Panc1 (cell line): Measurements from ENCODE around the gene MICA. TPM values are rescaled to one million over a fixed set of nuclear protein-coding genes. Genes with fewer than 3 reads are reported as not detected.

Experiments
- ATAC-seq: fragments of 200-7000 bp; cut with Tn5 transposase; 2 replicates; pipeline ENCODE4 v1.9.1; 2020; ENCODE audit warnings: mild to moderate bottlenecking, moderate library complexity
- BruUV-seq: library from RNA; stranded (reverse); fragments of 400-500 nt; replicated peaks from 2 replicates; lab custom pipeline; 2021; lab: Mats Ljungman, UMichigan
- CTCF ChIA-PET: fragments of 300-600 bp; sonication (Branson Sonifier 250); formaldehyde crosslinking; loops from one replicate; lab custom pipeline; 2022; ENCODE audit warnings: antibody characterized with exemption; lab: Charles Lee
- POLR2A ChIA-PET: fragments of 300-600 bp; sonication (Branson Sonifier 250); formaldehyde crosslinking; loops from one replicate; lab custom pipeline; 2022; ENCODE audit warnings: antibody characterized with exemption; lab: Charles Lee
- DNase-seq: peaks from one replicate; pipeline ENCODE4 v3.0.0-alpha.2; 2010; ENCODE audit warnings: low read depth, low spot score
- H3K27ac ChIP-seq: 2 replicates; pipeline ENCODE4 v1.5.1; 2011; ENCODE audit warnings: mild to moderate bottlenecking, low read length, inconsistent platforms
- H3K27me3 ChIP-seq: fragments of 200-500 bp; sonication (Bioruptor generic); 2 replicates; pipeline ENCODE4 v1.6.0; 2014; ENCODE audit warnings: low read length, inconsistent platforms; ENCODE audit not compliant: control insufficient read depth, insufficient read depth
- H3K36me3 ChIP-seq: fragments of 200-500 bp; sonication (Bioruptor generic); 2 replicates; pipeline ENCODE4 v1.5.1; 2014; ENCODE audit warnings: inconsistent platforms, mild to moderate bottlenecking, low read length, moderate library complexity; ENCODE audit not compliant: control insufficient read depth, insufficient read depth
- H3K4me1 ChIP-seq: 2 replicates; pipeline ENCODE4 v1.5.1; 2011; ENCODE audit warnings: inconsistent platforms, mild to moderate bottlenecking, low read length, moderate library complexity; ENCODE audit not compliant: control insufficient read depth, insufficient read depth
- H3K4me3 ChIP-seq, 2 experiments: 2 replicates each; pipeline ENCODE4 v1.5.1; 2011 to 2012; ENCODE audit warnings: low read depth in 2 of 2, low read length in 2 of 2, mild to moderate bottlenecking in 2 of 2, inconsistent platforms in 1 of 2, moderate library complexity in 1 of 2
- H3K9me3 ChIP-seq: fragments of 200-500 bp; sonication (Bioruptor generic); 2 replicates; pipeline ENCODE4 v1.5.1; 2014; ENCODE audit warnings: low read depth, mild to moderate bottlenecking, inconsistent platforms, low read length, moderate library complexity; ENCODE audit not compliant: control insufficient read depth, insufficient read depth
- POLR2AphosphoS5 ChIP-seq: IDR thresholded peaks from 2 replicates; pipeline ENCODE4 v1.6.1; 2012; ENCODE audit warnings: mild to moderate bottlenecking, low read depth, low read length, moderate library complexity
- SIN3A ChIP-seq: IDR thresholded peaks from 2 replicates; pipeline ENCODE4 v1.6.1; 2012; ENCODE audit warnings: low read depth, mild to moderate bottlenecking, low read length, moderate library complexity, borderline replicate concordance; ENCODE audit not compliant: insufficient read depth
- TCF7L2 ChIP-seq: IDR thresholded peaks from 2 replicates; pipeline ENCODE4 v1.6.1; 2011; ENCODE audit warnings: mild to moderate bottlenecking, low read depth, low read length, inconsistent platforms
- in situ Hi-C: cut with HindIII; loops from 2 replicates; pipeline ENCODE4 v1.10.0; 2016; ENCODE audit warnings: low sequenced_read_pairs, low pct_unique_long_range_greater_than_20kb
- intact Hi-C: fragments of 100-400 bp; cut with micrococcal nuclease; formaldehyde crosslinking; loops from one replicate; pipeline ENCODE4 v1.10.0; 2022; ENCODE audit not compliant: unreplicated experiment
- total RNA-seq: library from RNA; stranded (reverse); gene quantifications from one replicate; pipeline ENCODE4 v1.2.1, GENCODE V29; 2021; ENCODE audit not compliant: unreplicated experiment
- TF ChIP-seq, protein P1 (sequence below), 2 experiments: IDR thresholded peaks; 2 replicates each; pipeline ENCODE4 v1.6.1; 2011 to 2012; ENCODE audit warnings: low read depth in 2 of 2, control low read depth in 1 of 2, low read length in 1 of 2, mild to moderate bottlenecking in 1 of 2, moderate library complexity in 1 of 2; ENCODE audit not compliant: insufficient read depth in 1 of 2
- TF ChIP-seq, protein P2 (sequence below): fragments of 450-650 bp; IDR thresholded peaks from 2 replicates; pipeline ENCODE4 v1.5.1; 2017; ENCODE audit warnings: mild to moderate bottlenecking

MICA gene
- total RNA-seq, 1 experiment from 2014 or later, result 33.9 TPM

DNA sequence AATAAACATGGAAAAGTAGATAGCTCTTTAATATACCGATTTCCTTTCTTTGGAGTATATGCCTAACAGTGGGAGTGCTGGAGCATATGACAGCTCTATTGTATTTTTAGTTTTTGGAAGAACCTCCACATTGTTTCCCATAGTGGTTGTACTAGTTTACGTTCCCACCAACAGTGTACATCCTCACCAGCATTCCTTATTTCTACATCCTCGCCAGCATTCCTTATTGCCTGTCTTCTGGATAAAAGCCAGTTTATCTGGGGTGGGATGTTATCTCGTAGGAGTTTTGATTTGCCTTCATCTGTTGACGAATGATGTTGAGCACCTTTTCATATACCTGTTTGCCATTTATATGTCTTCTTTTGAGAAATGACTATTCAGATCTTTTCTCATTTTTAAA is 2.6 kb downstream of the MICA start:
- in situ Hi-C loops (no loop called here), intact Hi-C loops (no loop called here)
- ATAC-seq (no peak), DNase-seq (no peak)
- Histone ChIP-seq H3K9me3 (no peaks in the 10 kb centered on the region), H3K36me3 (no peaks in the 10 kb centered on the region; the same call in 1 of the 2 replicates), H3K27ac (no peak overlapping the region), H3K4me3 (no peak overlapping the region), H3K27me3 (no peaks in the 10 kb centered on the region), H3K4me1 (peaks cover 13% of the 10 kb centered on the region)
- POLR2A ChIA-PET, result interaction anchor here (1.0 kb wide), 1 partner anchor 134 kb away, joined by 3 read pairs; no protein-coding TSS in a partner anchor
- TF ChIP-seq POLR2AphosphoS5 (no peak), SIN3A (no peak), TCF7L2 (no peak)
- TF ChIP-seq, protein P1, sequence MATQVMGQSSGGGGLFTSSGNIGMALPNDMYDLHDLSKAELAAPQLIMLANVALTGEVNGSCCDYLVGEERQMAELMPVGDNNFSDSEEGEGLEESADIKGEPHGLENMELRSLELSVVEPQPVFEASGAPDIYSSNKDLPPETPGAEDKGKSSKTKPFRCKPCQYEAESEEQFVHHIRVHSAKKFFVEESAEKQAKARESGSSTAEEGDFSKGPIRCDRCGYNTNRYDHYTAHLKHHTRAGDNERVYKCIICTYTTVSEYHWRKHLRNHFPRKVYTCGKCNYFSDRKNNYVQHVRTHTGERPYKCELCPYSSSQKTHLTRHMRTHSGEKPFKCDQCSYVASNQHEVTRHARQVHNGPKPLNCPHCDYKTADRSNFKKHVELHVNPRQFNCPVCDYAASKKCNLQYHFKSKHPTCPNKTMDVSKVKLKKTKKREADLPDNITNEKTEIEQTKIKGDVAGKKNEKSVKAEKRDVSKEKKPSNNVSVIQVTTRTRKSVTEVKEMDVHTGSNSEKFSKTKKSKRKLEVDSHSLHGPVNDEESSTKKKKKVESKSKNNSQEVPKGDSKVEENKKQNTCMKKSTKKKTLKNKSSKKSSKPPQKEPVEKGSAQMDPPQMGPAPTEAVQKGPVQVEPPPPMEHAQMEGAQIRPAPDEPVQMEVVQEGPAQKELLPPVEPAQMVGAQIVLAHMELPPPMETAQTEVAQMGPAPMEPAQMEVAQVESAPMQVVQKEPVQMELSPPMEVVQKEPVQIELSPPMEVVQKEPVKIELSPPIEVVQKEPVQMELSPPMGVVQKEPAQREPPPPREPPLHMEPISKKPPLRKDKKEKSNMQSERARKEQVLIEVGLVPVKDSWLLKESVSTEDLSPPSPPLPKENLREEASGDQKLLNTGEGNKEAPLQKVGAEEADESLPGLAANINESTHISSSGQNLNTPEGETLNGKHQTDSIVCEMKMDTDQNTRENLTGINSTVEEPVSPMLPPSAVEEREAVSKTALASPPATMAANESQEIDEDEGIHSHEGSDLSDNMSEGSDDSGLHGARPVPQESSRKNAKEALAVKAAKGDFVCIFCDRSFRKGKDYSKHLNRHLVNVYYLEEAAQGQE (IDR thresholded peaks at IDR 0.05; ENCODE audit: insufficient read depth in 1 of 2, low read depth in 2 of 2, low read length in 1 of 2), result no peak
- TF ChIP-seq, protein P2, sequence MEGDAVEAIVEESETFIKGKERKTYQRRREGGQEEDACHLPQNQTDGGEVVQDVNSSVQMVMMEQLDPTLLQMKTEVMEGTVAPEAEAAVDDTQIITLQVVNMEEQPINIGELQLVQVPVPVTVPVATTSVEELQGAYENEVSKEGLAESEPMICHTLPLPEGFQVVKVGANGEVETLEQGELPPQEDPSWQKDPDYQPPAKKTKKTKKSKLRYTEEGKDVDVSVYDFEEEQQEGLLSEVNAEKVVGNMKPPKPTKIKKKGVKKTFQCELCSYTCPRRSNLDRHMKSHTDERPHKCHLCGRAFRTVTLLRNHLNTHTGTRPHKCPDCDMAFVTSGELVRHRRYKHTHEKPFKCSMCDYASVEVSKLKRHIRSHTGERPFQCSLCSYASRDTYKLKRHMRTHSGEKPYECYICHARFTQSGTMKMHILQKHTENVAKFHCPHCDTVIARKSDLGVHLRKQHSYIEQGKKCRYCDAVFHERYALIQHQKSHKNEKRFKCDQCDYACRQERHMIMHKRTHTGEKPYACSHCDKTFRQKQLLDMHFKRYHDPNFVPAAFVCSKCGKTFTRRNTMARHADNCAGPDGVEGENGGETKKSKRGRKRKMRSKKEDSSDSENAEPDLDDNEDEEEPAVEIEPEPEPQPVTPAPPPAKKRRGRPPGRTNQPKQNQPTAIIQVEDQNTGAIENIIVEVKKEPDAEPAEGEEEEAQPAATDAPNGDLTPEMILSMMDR, result no peak
- CTCF ChIA-PET, result no interaction called here
- TSS peak; percentile 25 for BruUV-seq

DNA sequence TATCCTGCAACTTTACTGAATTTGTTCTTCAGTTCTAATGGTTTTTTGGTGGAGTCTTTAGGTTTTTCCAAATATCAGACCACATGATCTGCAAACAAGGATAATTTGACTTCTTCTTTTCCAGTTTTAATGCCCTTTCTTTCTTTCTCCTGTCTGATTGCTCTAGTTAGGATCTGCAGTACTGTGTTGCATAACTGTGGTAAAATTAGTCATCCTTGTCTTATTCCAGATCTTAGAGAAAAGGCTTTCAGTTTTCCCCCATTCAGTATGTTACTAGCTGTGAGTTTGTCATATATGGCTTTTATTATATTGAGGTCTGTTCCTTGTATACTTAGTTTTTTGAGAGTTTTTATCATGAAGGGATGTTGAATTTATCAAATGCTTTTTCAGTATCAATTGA is 4.3 kb downstream of the MICA start:
- TF ChIP-seq SIN3A (no peak), POLR2AphosphoS5 (no peak), TCF7L2 (no peak)
- TF ChIP-seq, protein P1 (IDR thresholded peaks at IDR 0.05; ENCODE audit: insufficient read depth in 1 of 2, low read depth in 2 of 2, low read length in 1 of 2), result no peak
- TF ChIP-seq, protein P2, result no peak
- no peak for ATAC-seq
- peaks cover 8% of the 10 kb centered on the region for H3K4me1 ChIP-seq
- H3K27ac ChIP-seq, result no peak overlapping the region
- BruUV-seq, result no TSS peak
- no peak overlapping the region for H3K4me3 ChIP-seq
- no peaks in the 10 kb centered on the region for H3K27me3 ChIP-seq
- intact Hi-C loops, result no loop called here
- ChIA-PET CTCF (no interaction called here), POLR2A (interaction anchor here (0.6 kb wide), 1 partner anchor 328 kb away, joined by 6 read pairs; no protein-coding TSS in a partner anchor)
- no peaks in the 10 kb centered on the region; the same call in 1 of the 2 replicates for H3K36me3 ChIP-seq
- in situ Hi-C loops, result no loop called here
- no peaks in the 10 kb centered on the region for H3K9me3 ChIP-seq
- no peak for DNase-seq
